ENCODE results near the gene ISL2.
A peak's percentile ranks its signal among the peaks of the same experiment; 100 is the strongest.
"Not testable (repeated sequence)": the region's sequence is repeated elsewhere in the genome, so short reads cannot be mapped to it uniquely, and the experiment has no call there.

The ISL2 gene

GRCh38 chr15:76296849-76297248 lies 39.7 kb upstream of the ISL2 start:
- Histone ChIP-seq H3K4me2 (ENCODE audit: low read depth, low read length, poor library complexity, severe bottlenecking) (no peak overlapping the region), H3K36me3 (ENCODE audit: insufficient read depth, low read length) (peaks cover 5% of the 10 kb centered on the region; the same call in 1 of the 2 replicates), H3K4me3 (ENCODE audit: low read length, poor library complexity, severe bottlenecking) (no peak overlapping the region), H2AFZ (ENCODE audit: low read length) (no peak overlapping the region), H3K27me3 (ENCODE audit: insufficient read depth, low read length, poor library complexity, severe bottlenecking) (no peaks in the 10 kb centered on the region), H3K4me1 (ENCODE audit: insufficient read depth, low read length, poor library complexity, severe bottlenecking) (peaks cover 35% of the 10 kb centered on the region), H3K9me3 (ENCODE audit: insufficient read depth, low read depth, low read length) (no peaks in the 10 kb centered on the region), H4K20me1 (ENCODE audit: insufficient read depth, low read length, poor library complexity, severe bottlenecking) (peaks cover 74% of the 10 kb centered on the region), H3K9ac (ENCODE audit: low read depth, low read length, poor library complexity, severe bottlenecking) (no peak overlapping the region), H3K9me2 (replicated peaks; ENCODE audit: low read depth, low read length) (no peaks in the 10 kb centered on the region), H3K79me2 (ENCODE audit: insufficient read depth, low read length) (peaks cover 96% of the 10 kb centered on the region), H3F3A (ENCODE audit: low read depth) (no peaks in the 10 kb centered on the region)
- TF ChIP-seq EZH2phosphoT487 (IDR thresholded peaks at IDR 0.05; ENCODE audit: borderline replicate concordance), result no peak

- Histone ChIP-seq H3K4me1 (ENCODE audit: insufficient read depth, low read length, poor library complexity, severe bottlenecking) (peaks cover 46% of the 10 kb centered on the region), H4K20me1 (ENCODE audit: insufficient read depth, low read length, poor library complexity, severe bottlenecking) (peaks cover 69% of the 10 kb centered on the region), H3K79me2 (ENCODE audit: insufficient read depth, low read length) (peaks cover 96% of the 10 kb centered on the region)
- H3K36me3 ChIP-seq (ENCODE audit: insufficient read depth, low read length); H3K4me3 ChIP-seq (ENCODE audit: low read length, poor library complexity, severe bottlenecking); H3K9me2 ChIP-seq (replicated peaks; ENCODE audit: low read depth, low read length); H3F3A ChIP-seq (ENCODE audit: low read depth); H3K9ac ChIP-seq (ENCODE audit: low read depth, low read length, poor library complexity, severe bottlenecking); H2AFZ ChIP-seq (ENCODE audit: low read length); H3K27me3 ChIP-seq (ENCODE audit: insufficient read depth, low read length, poor library complexity, severe bottlenecking); H3K4me2 ChIP-seq (ENCODE audit: low read depth, low read length, poor library complexity, severe bottlenecking); H3K9me3 ChIP-seq (ENCODE audit: insufficient read depth, low read depth, low read length): not testable (repeated sequence)
Measured at GRCh38 chr15:76297951-76298350, 38.6 kb upstream of the ISL2 start.

GRCh38 chr15:76298986-76299385 lies 37.6 kb upstream of the ISL2 start:
- Histone ChIP-seq H3K27me3 (ENCODE audit: insufficient read depth, low read length, poor library complexity, severe bottlenecking) (no peaks in the 10 kb centered on the region), H3K79me2 (ENCODE audit: insufficient read depth, low read length) (peaks cover 96% of the 10 kb centered on the region), H3K9ac (ENCODE audit: low read depth, low read length, poor library complexity, severe bottlenecking) (no peak overlapping the region), H3K4me1 (ENCODE audit: insufficient read depth, low read length, poor library complexity, severe bottlenecking) (peaks cover 53% of the 10 kb centered on the region), H3K4me3 (ENCODE audit: low read length, poor library complexity, severe bottlenecking) (no peak overlapping the region), H3K4me2 (ENCODE audit: low read depth, low read length, poor library complexity, severe bottlenecking) (peak overlapping the region; percentile 27), H3K9me2 (replicated peaks; ENCODE audit: low read depth, low read length) (no peaks in the 10 kb centered on the region), H3K36me3 (ENCODE audit: insufficient read depth, low read length) (peaks cover 3% of the 10 kb centered on the region; the same call in 1 of the 2 replicates), H4K20me1 (ENCODE audit: insufficient read depth, low read length, poor library complexity, severe bottlenecking) (peaks cover 68% of the 10 kb centered on the region), H2AFZ (ENCODE audit: low read length) (no peak overlapping the region), H3K9me3 (ENCODE audit: insufficient read depth, low read depth, low read length) (no peaks in the 10 kb centered on the region), H3F3A (ENCODE audit: low read depth) (peaks cover 5% of the 10 kb centered on the region; the same call in 1 of the 2 replicates)
- TF ChIP-seq CTCF (conservative IDR thresholded peaks at IDR 0.05; ENCODE audit: low read length), result no peak
- no peak for TF ChIP-seq EZH2phosphoT487 (IDR thresholded peaks at IDR 0.05; ENCODE audit: borderline replicate concordance)

- Histone ChIP-seq H3K36me3 (ENCODE audit: insufficient read depth, low read length) (peaks cover 3% of the 10 kb centered on the region; the same call in 1 of the 2 replicates), H3K9me3 (ENCODE audit: insufficient read depth, low read depth, low read length) (no peaks in the 10 kb centered on the region), H3K9me2 (replicated peaks; ENCODE audit: low read depth, low read length) (no peaks in the 10 kb centered on the region), H3K4me1 (ENCODE audit: insufficient read depth, low read length, poor library complexity, severe bottlenecking) (peaks cover 53% of the 10 kb centered on the region), H3K9ac (ENCODE audit: low read depth, low read length, poor library complexity, severe bottlenecking) (no peak overlapping the region), H3K4me3 (ENCODE audit: low read length, poor library complexity, severe bottlenecking) (no peak overlapping the region), H3K79me2 (ENCODE audit: insufficient read depth, low read length) (peaks cover 96% of the 10 kb centered on the region), H3F3A (ENCODE audit: low read depth) (peaks cover 5% of the 10 kb centered on the region; the same call in 1 of the 2 replicates), H3K4me2 (ENCODE audit: low read depth, low read length, poor library complexity, severe bottlenecking) (peak overlapping the region; percentile 27), H3K27me3 (ENCODE audit: insufficient read depth, low read length, poor library complexity, severe bottlenecking) (no peaks in the 10 kb centered on the region), H2AFZ (ENCODE audit: low read length) (no peak overlapping the region), H4K20me1 (ENCODE audit: insufficient read depth, low read length, poor library complexity, severe bottlenecking) (peaks cover 66% of the 10 kb centered on the region)
- no peak for TF ChIP-seq EZH2phosphoT487 (IDR thresholded peaks at IDR 0.05; ENCODE audit: borderline replicate concordance)
- TF ChIP-seq CTCF (conservative IDR thresholded peaks at IDR 0.05; ENCODE audit: low read length), result no peak
Measured at GRCh38 chr15:76299786-76300185, 36.8 kb upstream of the ISL2 start.
